Measurements from ENCODE around the gene ZBTB24. TPM values are rescaled to one million over a fixed set of nuclear protein-coding genes. Genes with fewer than 3 reads are reported as not detected.
"Not testable (repeated sequence)": the region's sequence is repeated elsewhere in the genome, so short reads cannot be mapped to it uniquely, and the experiment has no call there.

The ZBTB24 gene
- total RNA-seq, 1 donor from 2014 or later: 16.1 TPM

- no peak for DNase-seq (ENCODE audit: low read depth)
These were observed 11.8 kb downstream of the ZBTB24 start for GRCh38 chr6:109471105-109471810.

DNA sequence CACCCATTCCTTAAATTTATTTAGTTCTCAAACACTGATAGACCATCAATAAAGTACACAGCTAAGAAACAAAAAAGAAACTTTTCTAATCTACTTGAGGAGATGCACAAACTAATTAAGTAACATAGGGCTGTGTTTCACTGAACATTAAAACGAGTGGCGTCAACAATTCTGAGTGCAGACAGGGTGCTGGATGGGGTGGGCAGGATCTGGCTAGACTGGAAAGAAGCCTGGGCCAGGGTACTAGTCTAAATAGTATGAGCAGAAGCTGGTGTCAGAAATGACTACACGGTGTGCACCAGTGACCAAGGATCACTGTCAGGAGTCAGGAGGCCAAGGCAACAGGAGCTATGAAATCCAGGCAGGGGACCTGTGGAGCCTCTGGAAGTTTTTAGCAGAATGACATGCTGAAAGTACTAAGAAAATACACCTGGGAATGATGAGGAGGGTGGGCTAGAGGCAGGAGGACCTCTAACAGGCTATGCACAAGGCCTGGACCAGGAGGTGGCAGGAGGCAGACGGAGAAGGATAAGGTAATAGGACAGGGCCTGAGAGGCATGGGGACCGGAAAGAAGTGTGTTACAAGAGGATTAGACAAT lies 13.3 kb downstream of the ZBTB24 start:
- DNase-seq (ENCODE audit: low read depth): no peak

DNA sequence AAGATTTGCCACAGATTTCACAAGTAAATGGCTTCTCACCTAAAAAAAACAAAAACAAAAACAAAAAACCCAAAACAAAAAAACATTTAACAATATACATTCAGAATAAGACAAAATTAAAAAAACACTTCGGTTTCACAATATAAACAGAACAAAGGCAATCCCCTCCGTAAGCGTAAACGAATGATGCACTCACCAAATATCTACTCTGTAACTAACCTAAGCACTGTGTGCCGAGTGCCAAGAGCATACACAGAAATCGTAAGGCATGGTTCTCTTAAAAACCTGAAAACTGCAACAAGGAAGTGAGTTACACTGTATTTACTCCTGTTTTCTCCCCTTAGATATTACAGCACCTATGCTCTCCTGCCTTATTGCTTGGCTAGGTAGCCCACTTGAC lies 15.3 kb downstream of the ZBTB24 start:
- DNase-seq (ENCODE audit: low read depth): no peak

DNA sequence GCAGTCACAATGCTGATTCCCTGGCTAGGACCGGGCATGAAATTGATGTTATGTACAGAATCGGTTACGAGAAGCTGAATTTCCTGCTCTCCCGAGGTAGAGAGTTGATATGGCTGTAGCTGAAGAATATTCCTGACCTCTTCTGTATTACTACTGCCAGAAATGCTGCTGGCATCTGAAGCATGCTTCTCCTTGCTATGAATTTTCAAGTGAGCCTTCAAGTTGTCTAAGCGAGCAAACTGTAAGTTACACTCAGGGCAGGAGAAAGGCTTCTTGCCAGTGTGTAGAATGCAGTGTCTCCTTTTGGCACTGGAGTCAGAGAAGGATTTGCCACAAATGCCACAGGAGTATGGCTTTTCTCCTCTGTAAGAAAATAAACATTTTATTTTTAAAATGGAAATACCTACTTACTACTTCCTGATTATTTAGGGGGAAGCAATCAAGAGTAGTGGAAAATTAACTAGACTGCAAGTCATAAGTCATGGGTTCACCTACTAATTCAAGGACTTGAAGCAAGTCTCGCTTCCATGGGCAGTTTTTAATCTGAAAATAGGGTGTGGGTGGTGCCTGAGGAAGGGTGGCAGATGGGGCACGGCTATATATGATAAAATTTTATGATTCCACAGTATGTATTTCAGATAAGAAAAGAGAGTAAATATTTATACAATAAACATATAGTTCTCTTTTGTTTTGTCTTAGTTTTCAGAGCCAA lies 16.7 kb downstream of the ZBTB24 start:
- peak; percentile 84 for DNase-seq (ENCODE audit: low read depth)

- peak; percentile 48 for DNase-seq (ENCODE audit: low read depth)
These were observed 17.2 kb downstream of the ZBTB24 start for GRCh38 chr6:109465772-109466171.

DNA sequence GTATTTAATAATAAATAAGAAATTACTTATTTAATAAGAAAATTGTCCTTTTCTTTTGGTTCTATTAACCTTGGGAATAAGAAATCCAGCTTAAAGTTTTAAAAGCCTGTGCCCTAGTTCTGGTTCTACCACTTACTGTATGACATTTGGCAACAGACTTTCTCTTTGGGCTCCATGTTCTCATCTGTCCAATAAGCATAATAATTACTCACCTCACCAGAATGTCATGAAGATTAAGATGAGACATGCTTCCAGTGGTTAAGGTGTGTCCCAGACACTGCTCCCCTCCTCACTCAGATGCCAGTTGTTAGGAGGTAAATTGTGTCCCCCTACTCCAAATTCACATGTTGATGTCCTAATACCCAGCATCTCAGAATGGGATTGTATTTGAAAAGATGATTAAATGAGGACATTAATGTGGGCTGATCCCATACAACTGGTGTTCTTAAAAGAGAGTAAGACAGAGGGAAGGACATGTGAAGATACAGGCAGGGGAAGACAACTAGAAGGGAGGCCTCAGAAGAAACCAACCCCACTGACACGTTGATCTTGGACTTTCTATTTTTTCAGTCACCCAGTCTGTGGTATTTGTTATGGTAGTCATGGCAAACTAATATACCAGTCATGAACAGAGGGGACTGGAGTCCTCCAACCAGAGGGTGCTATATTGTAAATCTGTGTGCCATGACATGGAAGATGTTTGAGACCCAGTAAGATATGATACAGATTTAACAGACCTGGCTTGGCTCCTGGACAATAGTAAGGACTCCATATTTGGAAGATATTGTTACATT lies 21.1 kb downstream of the ZBTB24 start:
- no peak for DNase-seq (ENCODE audit: low read depth)

- not testable (repeated sequence) for DNase-seq (ENCODE audit: low read depth)
These were observed 21.8 kb downstream of the ZBTB24 start for GRCh38 chr6:109461205-109461604.

DNA sequence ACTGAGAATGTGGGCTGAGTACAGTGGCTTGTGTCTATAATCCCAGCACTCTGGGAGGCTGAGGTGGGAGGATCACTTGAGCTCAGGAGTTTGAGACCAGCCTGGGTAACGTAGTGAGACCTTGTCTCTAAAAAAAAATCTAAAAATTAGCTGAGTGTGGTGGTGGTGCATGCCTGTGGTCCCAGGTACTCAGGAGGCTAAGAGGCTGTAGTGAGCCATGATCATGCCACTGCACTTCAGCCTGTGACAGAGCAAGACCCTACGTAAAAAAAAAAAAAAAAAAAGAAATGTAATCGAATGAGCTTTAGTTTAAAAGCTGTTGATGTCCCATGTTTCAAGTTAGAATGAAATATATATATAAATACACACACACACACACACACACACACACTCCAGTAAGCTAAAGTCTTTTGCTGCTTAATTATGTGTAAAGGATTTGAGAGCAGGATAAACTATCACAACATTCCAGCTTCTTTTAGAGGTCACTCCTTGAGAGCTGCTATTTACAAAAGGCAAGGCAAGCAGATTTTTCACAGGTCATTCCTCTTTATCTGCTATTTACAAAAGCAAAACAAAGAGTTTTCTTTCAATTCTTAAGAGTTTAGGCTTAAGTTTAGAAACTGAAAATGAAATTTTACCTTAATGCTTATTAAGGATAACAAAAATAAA lies 22.7 kb downstream of the ZBTB24 start:
- DNase-seq (ENCODE audit: low read depth): peak; percentile 53

DNA sequence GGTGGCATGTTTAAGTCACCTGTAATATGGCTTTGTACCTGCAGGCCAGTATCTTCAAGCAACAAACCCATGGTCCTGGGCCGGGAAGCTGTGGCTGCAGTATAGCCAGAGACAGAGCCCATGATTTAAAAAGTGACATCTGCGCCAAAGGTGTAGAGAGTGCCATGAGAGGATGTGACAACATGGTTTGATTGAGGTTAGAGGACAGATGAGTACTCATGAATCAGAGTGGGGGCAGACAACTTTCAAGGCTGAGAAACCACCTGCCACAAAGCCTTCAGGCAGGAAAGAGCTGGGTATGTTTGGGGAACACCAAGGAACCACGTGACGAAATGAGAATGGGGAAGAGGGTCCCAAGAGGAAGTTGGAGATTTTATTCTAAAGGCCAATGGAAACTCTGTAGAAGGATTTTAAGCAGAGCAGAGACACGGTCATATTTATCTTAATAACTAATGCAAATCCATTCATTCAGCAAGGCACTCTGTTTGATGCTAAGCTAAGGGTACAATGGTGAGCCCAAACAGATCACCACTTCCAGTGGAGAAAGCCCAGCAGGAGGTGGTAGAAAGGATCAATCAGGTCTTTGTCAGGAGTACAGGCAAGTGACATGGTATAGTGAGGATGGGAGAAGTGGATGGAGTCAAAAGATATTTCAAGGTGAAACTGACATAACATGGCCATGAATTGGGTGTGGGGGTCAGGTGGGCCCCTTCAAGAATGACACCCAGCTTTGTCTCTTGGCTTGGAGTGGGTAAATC lies 24.1 kb downstream of the ZBTB24 start:
- DNase-seq (ENCODE audit: low read depth): no peak

DNA sequence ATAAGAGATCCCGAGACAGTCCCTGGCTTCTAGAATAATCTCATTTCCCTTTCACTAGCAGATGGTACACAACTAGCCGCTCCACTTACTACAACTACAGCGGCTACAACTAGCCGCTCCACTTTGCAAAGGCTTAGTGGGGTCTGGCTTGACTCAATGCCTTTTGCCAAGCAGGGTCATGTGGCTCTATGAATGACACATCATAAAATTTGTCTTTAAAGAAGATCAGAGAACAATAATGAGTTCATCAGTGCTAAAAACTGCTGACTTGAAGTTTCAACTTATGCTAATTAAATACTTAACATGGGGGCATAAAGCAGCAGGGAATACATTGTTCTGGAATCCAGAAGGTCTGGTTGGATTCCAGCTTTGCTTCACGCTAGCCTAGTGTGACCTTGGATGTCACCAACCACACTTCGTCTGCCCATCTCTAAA lies 25.4 kb downstream of the ZBTB24 start:
- no peak for DNase-seq (ENCODE audit: low read depth)

DNA sequence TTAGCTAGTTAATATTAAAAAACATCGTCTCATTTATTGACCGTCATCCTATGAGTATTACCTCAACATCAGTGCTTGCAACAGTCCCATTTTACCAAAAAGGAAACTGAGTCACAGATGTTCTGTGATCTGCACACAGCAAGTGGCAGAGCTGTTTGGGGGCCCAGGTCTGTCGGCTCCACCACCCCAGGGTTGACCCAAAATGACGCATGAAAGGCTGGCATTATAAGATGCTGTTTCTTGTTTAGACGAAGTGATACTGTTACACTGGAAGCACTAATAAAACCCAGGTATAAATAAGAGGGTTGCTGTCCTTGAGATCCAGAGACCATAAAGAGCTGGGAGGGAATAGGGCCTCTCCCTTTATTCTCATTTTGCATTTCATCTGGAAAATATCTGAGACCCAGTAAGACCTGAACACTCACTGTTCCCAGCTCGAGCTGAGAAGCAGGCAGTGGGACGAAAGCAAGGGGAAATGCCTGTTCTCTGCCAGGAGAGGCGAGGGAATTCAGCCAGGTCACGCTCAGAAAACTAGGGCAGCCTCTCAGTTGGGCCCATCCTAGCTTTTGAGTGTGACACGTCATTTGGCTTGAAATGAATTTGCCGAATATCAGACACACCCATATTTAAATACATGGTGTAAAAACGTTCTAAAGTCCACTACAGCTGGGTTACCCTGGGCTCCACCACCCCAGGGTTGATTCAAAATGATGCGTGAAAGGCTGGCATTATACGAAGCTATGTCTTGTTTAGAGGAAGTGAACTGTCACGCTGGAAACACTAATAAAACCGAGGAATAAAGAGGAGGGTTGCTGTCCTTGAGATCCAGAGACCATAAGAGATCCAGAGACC lies 26.1 kb downstream of the ZBTB24 start:
- DNase-seq (ENCODE audit: low read depth): peak; percentile 48

DNA sequence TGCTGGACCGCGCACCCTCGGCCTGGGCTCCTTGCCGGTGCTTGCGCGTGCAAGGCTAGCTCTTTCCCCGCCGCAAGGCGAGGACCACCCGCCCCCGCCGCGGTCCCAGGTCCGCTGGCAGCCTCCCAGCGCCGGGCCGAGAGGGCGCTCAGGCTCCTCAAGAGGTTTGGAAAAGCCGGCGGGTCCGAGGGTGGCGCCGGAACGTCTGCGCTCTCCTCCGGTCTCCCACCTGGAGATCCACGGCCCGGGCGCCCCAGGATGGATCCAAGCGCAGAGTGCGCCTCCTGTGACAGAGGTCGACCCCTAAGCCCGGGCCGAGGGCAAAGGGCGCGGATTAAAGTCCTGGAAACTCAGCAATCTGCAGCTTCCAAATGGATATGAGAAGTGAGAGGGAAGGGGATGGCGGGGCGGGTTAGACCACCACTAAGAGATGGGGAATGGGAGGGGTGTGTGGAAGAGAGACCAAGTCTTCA lies 26.9 kb downstream of the ZBTB24 start:
- DNase-seq (ENCODE audit: low read depth): no peak

- no peak for DNase-seq (ENCODE audit: low read depth)
These were observed 27.4 kb downstream of the ZBTB24 start, which contains the start of gene MICAL1 for GRCh38 chr6:109455437-109456110. Gene MICAL1, minus strand, starts transcription at chr6:109455772. Its CDS starts 1,576 bp downstream, at chr6:109454196.

- no peak for DNase-seq (ENCODE audit: low read depth)
These were observed 28.3 kb downstream of the ZBTB24 start for GRCh38 chr6:109454496-109455436.

DNA sequence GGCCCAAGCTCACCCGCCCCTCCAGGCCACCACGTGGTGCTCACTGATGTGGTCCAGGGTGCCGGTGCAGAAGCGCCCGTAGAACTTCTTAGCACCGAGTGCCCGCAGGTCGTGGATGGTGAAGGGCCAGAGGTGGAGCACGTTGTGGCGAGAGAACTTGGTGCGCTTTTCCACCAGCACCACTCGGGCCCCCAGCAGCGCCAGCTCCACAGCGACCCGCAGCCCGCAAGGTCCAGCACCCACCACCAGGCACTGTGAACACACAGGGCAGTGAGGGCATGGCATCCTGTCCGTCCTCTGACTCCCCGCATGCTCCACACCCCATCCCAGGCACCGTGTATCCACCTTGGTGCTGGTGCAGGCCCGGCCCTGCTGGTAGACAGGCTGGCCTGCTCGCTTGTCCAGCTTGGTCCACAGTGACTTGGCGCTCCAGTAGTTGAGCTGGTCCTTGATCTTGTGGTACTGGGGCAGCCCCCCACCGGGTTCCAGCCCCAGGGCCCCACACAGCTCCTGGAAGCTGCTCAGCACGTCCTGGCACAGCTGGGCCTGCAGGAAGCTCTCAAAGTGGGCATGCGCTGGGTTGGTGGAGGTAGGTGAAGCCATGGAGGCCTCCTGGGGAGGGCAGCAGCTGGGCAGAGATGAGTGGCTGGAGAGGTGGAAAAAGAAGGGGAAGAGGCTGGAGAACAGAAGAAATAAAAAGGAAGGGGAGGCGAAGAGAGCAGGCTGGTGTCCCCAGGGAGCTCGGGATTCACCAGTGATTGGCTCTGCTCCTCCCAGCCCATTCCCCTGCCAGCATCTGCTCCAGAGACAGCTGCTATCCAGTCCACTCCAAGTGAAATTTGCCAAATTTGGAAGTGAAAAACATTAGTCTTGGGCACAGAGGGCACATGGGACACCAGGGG lies 29.2 kb downstream of the ZBTB24 start:
- no peak for DNase-seq (ENCODE audit: low read depth)

DNA sequence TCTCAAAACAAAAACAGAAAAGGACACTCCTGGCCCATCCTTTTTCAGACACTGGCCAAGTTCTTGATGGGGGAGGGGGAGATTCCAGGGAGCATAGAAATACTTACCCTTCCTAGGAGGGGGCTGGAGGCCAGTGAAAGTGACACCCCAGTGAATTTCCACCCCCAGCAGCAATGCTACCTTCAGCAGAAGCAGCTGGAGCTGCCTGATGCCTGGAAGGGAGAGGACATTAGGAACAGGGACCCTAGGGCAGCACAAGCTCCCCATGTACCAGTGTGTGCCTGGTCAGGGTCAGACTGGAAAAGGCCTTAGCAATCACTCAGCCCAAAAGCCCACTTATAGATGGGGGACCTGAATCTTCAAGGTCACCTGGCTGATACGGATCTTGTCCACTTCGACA lies 29.9 kb downstream of the ZBTB24 start:
- no peak for DNase-seq (ENCODE audit: low read depth)

- DNase-seq (ENCODE audit: low read depth): no peak
These were observed 30.8 kb downstream of the ZBTB24 start for GRCh38 chr6:109452181-109452580.
